Lung (tissue), 12 donors: ENCODE data around the gene OPRL1. TPM values are rescaled to one million over a fixed set of nuclear protein-coding genes. Genes with fewer than 3 reads are reported as not detected.

Source experiments
- ATAC-seq: fragments of 200-7000 bp; cut with Tn5 transposase; one replicate; pipeline ENCODE4 v1.9.1; 2020; ENCODE audit warnings: moderate number of reproducible peaks; ENCODE audit not compliant: insufficient read depth, low FRiP score
- DNase-seq, 3 donors: peaks; one replicate each; pipeline ENCODE4 v3.0.0-alpha.2; 2013 to 2017
- H3K27ac ChIP-seq, 2 donors: one replicate each; pipeline ENCODE4 v1.5.1; 2013; ENCODE audit warnings: mild to moderate bottlenecking in 2 of 2, moderate library complexity in 2 of 2, control low read depth in 1 of 2, inconsistent platforms in 1 of 2, low read depth in 1 of 2, low read length in 1 of 2
- H3K27me3 ChIP-seq, 3 donors: one replicate each; pipeline ENCODE4 v1.5.1; 2013; ENCODE audit warnings: low read length in 2 of 3; ENCODE audit not compliant: control insufficient read depth in 3 of 3, insufficient read depth in 3 of 3
- H3K36me3 ChIP-seq, 4 donors: one replicate each; pipeline ENCODE4 v1.5.1; 2013; ENCODE audit warnings: low read length in 4 of 4, mild to moderate bottlenecking in 1 of 4, moderate library complexity in 1 of 4; ENCODE audit not compliant: control insufficient read depth in 4 of 4, insufficient read depth in 4 of 4
- H3K4me1 ChIP-seq, 5 donors: one replicate each; pipeline ENCODE4 v1.5.1; 2013; ENCODE audit warnings: low read length in 5 of 5, mild to moderate bottlenecking in 2 of 5, moderate library complexity in 1 of 5; ENCODE audit not compliant: control insufficient read depth in 5 of 5, insufficient read depth in 5 of 5
- H3K4me3 ChIP-seq: one replicate; pipeline ENCODE4 v1.5.1; 2013; ENCODE audit warnings: mild to moderate bottlenecking, control low read depth, moderate library complexity
- H3K9ac ChIP-seq, 2 donors: one replicate each; pipeline ENCODE4 v1.5.1; 2013; ENCODE audit warnings: low read length in 2 of 2, control low read depth in 1 of 2; ENCODE audit not compliant: insufficient read depth in 1 of 2
- H3K9me3 ChIP-seq, 4 donors: one replicate each; pipeline ENCODE4 v1.5.1; 2013; ENCODE audit warnings: low read length in 3 of 4, mild to moderate bottlenecking in 1 of 4, moderate library complexity in 1 of 4; ENCODE audit not compliant: control insufficient read depth in 4 of 4, insufficient read depth in 3 of 4
- WGBS, 2 donors: extraction: QIAGEN DNeasy Blood & Tissue Kit; methylation state at CpG; one replicate each; pipeline ENCODE4 v1.1.7; 2013; 5-methylcytosine and 5-hydroxymethylcytosine counted together
- polyA plus RNA-seq, 2 donors: library from polyadenylated mRNA; stranded (reverse); fragments of 200-250 nt; gene quantifications; one replicate each; pipeline ENCODE4 v1.2.1, GENCODE V29; 2013
- total RNA-seq, 2 donors: library from RNA; depleted of rRNA in 1 of 2; stranded (reverse); fragments of >200 nt in 1 of 2; gene quantifications; one replicate each; pipeline ENCODE4 v1.2.1, GENCODE V29; 2014 to 2021
- TF ChIP-seq, protein P1 (sequence below): IDR thresholded peaks from 2 replicates; pipeline ENCODE4 v1.5.1; 2012; ENCODE audit warnings: mild to moderate bottlenecking; ENCODE audit errors: control extremely low read depth, extremely low read depth
- donor health status: control.
- donor health status: control.
- donor health status: Bipolar disorder and iron deficiency.
- donor health status: healthy.
- donor health status: DM: yes; HTN: yes; CAD: no.

The OPRL1 gene
- total and polyA plus RNA-seq, 4 donors: 0.45 to 3.1 (median 2.1) TPM

DNA sequence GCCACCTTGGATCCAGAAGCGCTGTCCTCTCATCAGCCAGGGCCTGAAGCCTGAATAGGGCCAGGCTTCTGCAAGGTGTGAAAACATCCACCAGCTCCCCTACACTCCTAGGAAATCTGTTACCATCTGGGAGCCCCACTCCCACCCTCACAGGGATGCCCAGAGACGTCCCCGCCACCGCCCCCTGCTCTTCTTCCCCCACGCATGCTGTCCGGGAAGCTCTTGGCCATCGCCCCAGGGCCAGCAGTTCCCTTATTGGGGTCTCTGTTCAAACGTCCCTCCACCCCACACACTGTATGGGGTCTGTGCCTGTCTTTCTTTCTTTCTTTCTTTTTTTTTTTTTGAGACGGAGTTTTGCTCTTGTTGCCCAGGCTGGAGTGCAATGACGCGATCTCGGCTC, 4.3 kb upstream of the OPRL1 start:
- no peak for ATAC-seq
- WGBS, 2 donors: 80 to 91% methylated on average over 12 of the region's 12 CpGs

GRCh38 chr20:64076061-64076997, 3.6 kb upstream of the OPRL1 start:
- H3K27ac ChIP-seq: peak overlapping the region in 1 of 2 donors; percentile 28

More for the DNA sequence above, 4.3 kb upstream of the OPRL1 start:
- H3K9ac ChIP-seq: no peak overlapping the region
- peaks cover 0 to 19% (median 13%) of the 10 kb centered on the region in 5 donors for H3K4me1 ChIP-seq
- no peaks in the 10 kb centered on the region for H3K9me3 ChIP-seq
- TF ChIP-seq, protein P1, sequence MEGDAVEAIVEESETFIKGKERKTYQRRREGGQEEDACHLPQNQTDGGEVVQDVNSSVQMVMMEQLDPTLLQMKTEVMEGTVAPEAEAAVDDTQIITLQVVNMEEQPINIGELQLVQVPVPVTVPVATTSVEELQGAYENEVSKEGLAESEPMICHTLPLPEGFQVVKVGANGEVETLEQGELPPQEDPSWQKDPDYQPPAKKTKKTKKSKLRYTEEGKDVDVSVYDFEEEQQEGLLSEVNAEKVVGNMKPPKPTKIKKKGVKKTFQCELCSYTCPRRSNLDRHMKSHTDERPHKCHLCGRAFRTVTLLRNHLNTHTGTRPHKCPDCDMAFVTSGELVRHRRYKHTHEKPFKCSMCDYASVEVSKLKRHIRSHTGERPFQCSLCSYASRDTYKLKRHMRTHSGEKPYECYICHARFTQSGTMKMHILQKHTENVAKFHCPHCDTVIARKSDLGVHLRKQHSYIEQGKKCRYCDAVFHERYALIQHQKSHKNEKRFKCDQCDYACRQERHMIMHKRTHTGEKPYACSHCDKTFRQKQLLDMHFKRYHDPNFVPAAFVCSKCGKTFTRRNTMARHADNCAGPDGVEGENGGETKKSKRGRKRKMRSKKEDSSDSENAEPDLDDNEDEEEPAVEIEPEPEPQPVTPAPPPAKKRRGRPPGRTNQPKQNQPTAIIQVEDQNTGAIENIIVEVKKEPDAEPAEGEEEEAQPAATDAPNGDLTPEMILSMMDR: no peak
- H3K36me3 ChIP-seq: peaks cover 0 to 40% (median 8%) of the 10 kb centered on the region in 4 donors
- no peak overlapping the region for H3K27ac ChIP-seq
- DNase-seq: no peak
- H3K4me3 ChIP-seq: no peak overlapping the region
- no peaks in the 10 kb centered on the region for H3K27me3 ChIP-seq

GRCh38 chr20:64077094-64077493, 2.8 kb upstream of the OPRL1 start:
- no peaks in the 10 kb centered on the region for H3K9me3 ChIP-seq
- peak overlapping the region in 1 of 2 donors; percentile 28 for H3K27ac ChIP-seq
- WGBS, 2 donors: 20 to 71% methylated on average over 8 of the region's 8 CpGs
- peaks cover 0 to 29% (median 14%) of the 10 kb centered on the region in 5 donors for H3K4me1 ChIP-seq
- TF ChIP-seq, protein P1: no peak
- H3K4me3 ChIP-seq: no peak overlapping the region
- H3K36me3 ChIP-seq: peaks cover 0 to 35% (median 4%) of the 10 kb centered on the region in 4 donors
- H3K9ac ChIP-seq: no peak overlapping the region
- DNase-seq (no peak), ATAC-seq (no peak)
- peaks cover 0 to 2% (median 0%) of the 10 kb centered on the region in 3 donors for H3K27me3 ChIP-seq

More at GRCh38 chr20:64076061-64076997, 3.6 kb upstream of the OPRL1 start:
- no peaks in the 10 kb centered on the region for H3K27me3 ChIP-seq
- peaks cover 0 to 24% (median 14%) of the 10 kb centered on the region in 5 donors for H3K4me1 ChIP-seq
- ATAC-seq: no peak
- TF ChIP-seq, protein P1: no peak
- no peak overlapping the region for H3K4me3 ChIP-seq
- H3K9ac ChIP-seq: no peak overlapping the region
- no peaks in the 10 kb centered on the region for H3K9me3 ChIP-seq
- H3K36me3 ChIP-seq: peaks cover 0 to 40% (median 7%) of the 10 kb centered on the region in 4 donors
- DNase-seq: no peak
- 78 to 94% methylated on average over 19 to 22 of the region's 22 CpGs for WGBS, 2 donors
